ENCODE measurements around the gene TCEA2.

The TCEA2 gene

GRCh38 chr20:64025101-64025825, 37.7 kb upstream of the TCEA2 start:
- Histone ChIP-seq H2AFZ (ENCODE audit: low read depth, low read length, severe bottlenecking) (no peak overlapping the region), H3K27ac (ENCODE audit: low read depth, low read length) (no peak overlapping the region), H3K9me2 (replicated peaks; ENCODE audit: insufficient read depth, low read length) (no peaks in the 10 kb centered on the region), H3K9me3 (ENCODE audit: insufficient read depth, low read length) (no peaks in the 10 kb centered on the region), H3K4me2 (ENCODE audit: low read depth, low read length, poor library complexity, severe bottlenecking) (no peak overlapping the region), H4K20me1 (ENCODE audit: low read depth, low read length) (no peaks in the 10 kb centered on the region), H3K4me3 (ENCODE audit: insufficient read depth, low read length, poor library complexity, severe bottlenecking) (no peak overlapping the region), H3K79me2 (ENCODE audit: insufficient read depth, low read length) (no peaks in the 10 kb centered on the region), H3K27me3 (ENCODE audit: low read length) (no peaks in the 10 kb centered on the region), H3F3A (ENCODE audit: insufficient read depth) (no peaks in the 10 kb centered on the region), H3K36me3 (ENCODE audit: low read length) (no peaks in the 10 kb centered on the region), H3K9ac (ENCODE audit: low read length) (no peak overlapping the region)
- TF ChIP-seq EZH2phosphoT487 (conservative IDR thresholded peaks at IDR 0.05; ENCODE audit: low read length), result no peak
- TF ChIP-seq CTCF (IDR thresholded peaks at IDR 0.05; ENCODE audit: insufficient read depth, low read length, poor library complexity, severe bottlenecking), result no peak

GRCh38 chr20:64025826-64026412, 37.1 kb upstream of the TCEA2 start:
- H3K9ac ChIP-seq (ENCODE audit: low read length), result no peak overlapping the region
- no peak for TF ChIP-seq EZH2phosphoT487 (conservative IDR thresholded peaks at IDR 0.05; ENCODE audit: low read length)
- no peak for TF ChIP-seq CTCF (IDR thresholded peaks at IDR 0.05; ENCODE audit: insufficient read depth, low read length, poor library complexity, severe bottlenecking)
- H3F3A ChIP-seq (ENCODE audit: insufficient read depth), result no peaks in the 10 kb centered on the region
- H3K27me3 ChIP-seq (ENCODE audit: low read length), result no peaks in the 10 kb centered on the region
- H3K9me3 ChIP-seq (ENCODE audit: insufficient read depth, low read length), result no peaks in the 10 kb centered on the region
- H3K79me2 ChIP-seq (ENCODE audit: insufficient read depth, low read length), result no peaks in the 10 kb centered on the region
- no peaks in the 10 kb centered on the region for H3K9me2 ChIP-seq (replicated peaks; ENCODE audit: insufficient read depth, low read length)
- no peaks in the 10 kb centered on the region for H4K20me1 ChIP-seq (ENCODE audit: low read depth, low read length)
- no peak overlapping the region for H2AFZ ChIP-seq (ENCODE audit: low read depth, low read length, severe bottlenecking)
- no peak overlapping the region for H3K4me3 ChIP-seq (ENCODE audit: insufficient read depth, low read length, poor library complexity, severe bottlenecking)
- H3K36me3 ChIP-seq (ENCODE audit: low read length), result no peaks in the 10 kb centered on the region
- H3K27ac ChIP-seq (ENCODE audit: low read depth, low read length), result no peak overlapping the region
- H3K4me2 ChIP-seq (ENCODE audit: low read depth, low read length, poor library complexity, severe bottlenecking), result no peak overlapping the region

- H3F3A ChIP-seq (ENCODE audit: insufficient read depth), result no peaks in the 10 kb centered on the region
- H3K4me2 ChIP-seq (ENCODE audit: low read depth, low read length, poor library complexity, severe bottlenecking), result no peak overlapping the region
- H3K4me3 ChIP-seq (ENCODE audit: insufficient read depth, low read length, poor library complexity, severe bottlenecking), result no peak overlapping the region
- no peaks in the 10 kb centered on the region for H3K27me3 ChIP-seq (ENCODE audit: low read length)
- H3K27ac ChIP-seq (ENCODE audit: low read depth, low read length), result no peak overlapping the region
- no peak overlapping the region for H2AFZ ChIP-seq (ENCODE audit: low read depth, low read length, severe bottlenecking)
- no peaks in the 10 kb centered on the region for H3K9me3 ChIP-seq (ENCODE audit: insufficient read depth, low read length)
- H3K9ac ChIP-seq (ENCODE audit: low read length), result no peak overlapping the region
- H3K79me2 ChIP-seq (ENCODE audit: insufficient read depth, low read length), result no peaks in the 10 kb centered on the region
- H4K20me1 ChIP-seq (ENCODE audit: low read depth, low read length), result no peaks in the 10 kb centered on the region
- no peak for TF ChIP-seq CTCF (IDR thresholded peaks at IDR 0.05; ENCODE audit: insufficient read depth, low read length, poor library complexity, severe bottlenecking)
- no peak for TF ChIP-seq EZH2phosphoT487 (conservative IDR thresholded peaks at IDR 0.05; ENCODE audit: low read length)
- H3K9me2 ChIP-seq (replicated peaks; ENCODE audit: insufficient read depth, low read length), result no peaks in the 10 kb centered on the region
- no peaks in the 10 kb centered on the region for H3K36me3 ChIP-seq (ENCODE audit: low read length)
Observed at GRCh38 chr20:64027981-64028685, 34.9 kb upstream of the TCEA2 start.
